ENCODE results near the gene GPR89A. TPM values are rescaled to one million over a fixed set of nuclear protein-coding genes. Genes with fewer than 3 reads are reported as not detected.
"Not testable (repeated sequence)": the region's sequence is repeated elsewhere in the genome, so short reads cannot be mapped to it uniquely, and the experiment has no call there.

The GPR89A gene
- polyA plus RNA-seq, 1 donor = 14.0 TPM

DNA sequence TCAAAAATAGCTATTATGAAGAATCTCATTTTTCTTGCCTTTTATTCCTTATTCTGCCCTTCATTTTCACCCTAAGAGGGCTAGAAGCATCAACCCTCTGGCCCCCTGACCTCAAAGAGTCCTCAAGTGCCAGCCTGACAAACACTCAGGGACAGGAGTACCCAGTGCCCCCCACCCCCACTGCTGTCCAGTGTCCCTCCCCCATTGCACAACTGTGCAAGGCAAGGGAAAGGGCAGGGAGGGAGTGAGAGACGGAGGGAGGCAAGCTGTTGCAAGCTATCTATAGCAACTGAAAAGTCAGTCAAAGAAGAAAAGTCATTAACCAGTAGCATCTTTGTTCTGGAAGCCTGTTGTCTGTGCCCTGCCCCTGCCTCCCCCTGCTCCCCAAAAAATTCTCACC is 78.3 kb downstream of the GPR89A start:
- DNase-seq = not testable (repeated sequence)

DNA sequence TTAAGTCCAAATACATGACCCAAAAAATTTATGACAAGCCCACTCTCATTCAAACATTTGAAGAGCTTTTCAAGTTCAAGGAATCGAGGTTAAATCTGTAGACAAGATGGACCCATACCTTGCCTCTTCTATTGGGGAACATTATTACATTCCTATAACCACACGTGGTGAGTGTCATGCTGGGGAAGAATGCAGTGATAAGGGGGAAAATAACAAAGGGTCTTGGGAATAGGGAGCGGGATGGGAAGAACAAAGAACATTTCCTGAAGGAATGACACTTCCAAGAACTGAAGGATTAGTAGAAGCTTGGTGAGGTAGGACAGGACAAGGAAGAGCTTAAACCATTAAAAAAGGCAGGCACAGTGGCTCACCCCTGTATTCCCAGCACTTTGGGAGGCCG is 80.5 kb downstream of the GPR89A start:
- no peak for DNase-seq

DNA sequence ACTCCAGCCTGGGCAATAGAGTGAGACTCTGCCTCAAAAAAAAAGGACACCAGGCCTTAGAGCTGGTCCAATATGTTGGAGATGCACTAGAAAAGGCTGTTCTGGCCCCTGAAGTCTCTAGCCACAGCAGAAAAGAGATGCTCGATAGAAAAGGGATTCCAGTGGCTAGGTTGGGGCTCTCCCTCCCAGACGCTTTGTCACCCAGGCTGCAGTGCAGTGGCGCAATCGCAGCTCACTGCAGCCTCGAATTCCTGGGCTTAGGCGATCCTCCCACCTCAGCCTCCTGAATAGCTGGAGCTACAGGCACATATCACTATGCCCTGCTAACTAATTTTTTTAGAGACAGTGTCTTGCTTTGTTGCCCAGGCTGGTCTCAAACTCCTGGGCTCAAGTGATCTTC is 81.1 kb downstream of the GPR89A start:
- DNase-seq = no peak

DNA sequence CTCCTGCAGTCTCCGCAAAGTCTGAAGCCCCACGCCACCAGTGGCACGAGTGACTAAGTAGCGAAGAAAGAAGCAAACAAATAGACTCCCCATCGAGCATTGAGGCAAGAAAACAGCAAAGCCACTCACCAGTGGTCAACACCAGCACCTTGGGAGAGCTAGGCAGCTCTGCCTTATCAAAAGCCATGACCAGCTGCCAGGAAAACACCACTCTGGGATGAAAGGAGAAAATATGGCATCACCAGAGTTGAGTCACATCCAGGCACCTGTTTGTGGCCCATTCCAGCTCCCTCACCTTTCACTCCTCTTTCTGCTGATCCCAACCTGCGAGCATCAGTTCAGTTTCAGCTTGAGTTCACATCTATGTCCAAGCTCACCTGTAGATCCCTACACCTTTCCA is 82.1 kb downstream of the GPR89A start:
- no peak for DNase-seq

DNA sequence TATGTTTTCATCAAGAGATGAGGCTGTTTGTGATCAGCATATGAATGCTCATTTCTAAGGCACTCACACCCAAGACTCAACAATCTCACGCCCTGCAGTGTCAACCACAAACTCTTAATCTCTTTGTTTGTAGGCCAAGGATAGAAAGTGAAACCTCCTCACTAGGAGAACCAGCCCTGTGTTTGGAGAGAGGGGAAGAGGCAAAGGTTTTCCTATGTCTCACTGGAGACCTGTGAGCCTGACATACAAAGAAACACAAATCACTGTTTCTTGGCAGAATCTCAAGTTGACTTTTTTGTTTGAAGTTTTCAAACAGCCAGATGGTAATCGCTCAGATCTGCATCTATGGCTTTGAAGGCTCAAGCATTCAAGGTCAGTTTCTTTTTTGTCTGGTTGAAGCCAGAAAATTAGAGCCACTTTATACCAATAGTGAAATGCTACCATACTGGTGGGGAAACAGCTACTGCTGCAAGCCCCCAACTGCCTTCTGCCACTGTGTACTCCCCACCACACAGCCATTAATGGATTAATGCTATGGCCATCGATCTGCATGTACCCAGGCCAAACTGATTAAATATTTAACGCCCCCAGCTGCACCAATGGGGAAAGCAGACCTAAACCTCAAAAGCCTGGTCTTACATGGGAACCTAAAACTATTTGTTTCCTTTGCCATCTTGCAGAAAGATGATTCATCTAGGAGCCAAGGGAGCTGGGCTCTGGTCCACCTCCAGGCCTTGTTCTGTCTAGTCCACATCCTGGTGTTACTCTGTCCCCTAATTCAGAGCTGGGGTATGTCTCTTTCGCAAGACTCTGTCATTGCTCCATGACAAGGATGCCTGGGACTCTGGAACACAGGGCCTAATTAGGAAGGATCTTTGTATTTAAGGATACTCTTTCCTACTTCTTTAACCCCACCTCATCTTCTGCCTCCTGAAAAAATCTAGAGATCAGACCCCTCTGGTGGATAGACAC is 83.1 kb downstream of the GPR89A start:
- DNase-seq = no peak

DNA sequence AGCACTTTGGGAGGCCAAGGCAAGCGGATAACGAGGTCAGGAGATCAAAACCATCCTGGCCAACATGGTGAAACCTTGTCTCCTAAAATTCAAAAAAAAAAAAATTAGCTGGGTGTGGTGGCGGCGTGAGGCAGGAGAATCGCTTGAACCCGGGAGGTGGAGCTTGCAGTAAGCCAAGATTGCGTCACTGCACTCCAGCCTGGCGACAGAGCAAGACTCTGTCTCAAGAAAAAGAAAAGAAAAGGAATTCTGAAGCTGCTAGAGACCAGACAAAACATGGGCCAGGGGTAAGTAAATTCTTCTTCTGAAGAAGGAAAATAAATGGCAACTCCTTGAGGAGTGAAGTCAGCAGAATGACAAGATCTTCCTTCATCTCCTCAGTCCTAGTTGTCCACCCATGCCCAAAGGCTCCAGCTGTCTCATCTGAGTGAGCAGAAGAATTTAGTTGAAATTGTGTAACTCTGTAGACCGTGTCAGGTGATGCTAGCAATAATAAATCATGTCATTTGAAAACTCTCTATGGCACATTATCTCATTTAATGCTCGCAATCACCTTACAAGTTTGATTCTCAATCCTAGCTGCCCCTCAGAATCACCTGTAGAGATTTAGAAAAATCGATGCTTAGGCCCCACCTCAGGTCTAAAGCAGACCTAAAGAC is 85.1 kb downstream of the GPR89A start:
- DNase-seq = no peak

DNA sequence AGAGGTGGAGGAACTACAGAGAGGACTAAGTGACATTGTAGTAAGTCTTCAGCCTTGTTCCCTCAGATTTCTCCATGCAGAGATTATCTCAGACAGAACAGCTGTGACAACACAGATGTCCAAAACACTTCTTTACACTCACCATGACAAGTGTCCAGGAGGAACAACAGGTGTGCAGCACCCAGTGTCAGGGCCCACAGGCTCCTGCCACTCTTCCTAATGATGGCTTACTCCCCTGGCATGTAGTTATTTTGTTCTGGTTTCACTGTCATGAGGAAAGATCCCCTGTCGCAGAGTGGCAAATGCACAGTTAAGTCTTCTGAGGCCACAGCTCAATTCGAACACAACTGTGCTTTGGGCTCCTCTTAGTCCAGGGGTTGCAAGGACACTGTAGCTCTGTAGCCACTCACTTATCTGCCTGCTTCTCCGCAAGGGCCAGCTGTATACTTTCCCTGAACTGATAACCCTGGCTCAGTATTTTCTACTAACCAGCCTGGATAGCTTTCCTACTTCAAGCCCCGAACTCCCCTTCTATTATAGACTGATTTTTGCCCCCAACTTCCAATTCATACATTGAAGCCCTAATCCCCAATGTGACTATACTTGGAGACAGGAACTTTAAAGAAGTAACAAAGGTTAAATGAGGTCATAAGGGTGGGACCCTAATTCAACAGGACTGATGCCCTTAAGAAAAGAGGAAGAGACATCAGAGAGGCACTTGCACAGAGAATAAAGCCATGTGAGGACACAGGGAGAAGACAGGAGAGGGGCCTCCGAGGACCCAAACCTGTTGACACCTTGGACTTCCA is 88.2 kb downstream of the GPR89A start:
- no peak for DNase-seq

DNA sequence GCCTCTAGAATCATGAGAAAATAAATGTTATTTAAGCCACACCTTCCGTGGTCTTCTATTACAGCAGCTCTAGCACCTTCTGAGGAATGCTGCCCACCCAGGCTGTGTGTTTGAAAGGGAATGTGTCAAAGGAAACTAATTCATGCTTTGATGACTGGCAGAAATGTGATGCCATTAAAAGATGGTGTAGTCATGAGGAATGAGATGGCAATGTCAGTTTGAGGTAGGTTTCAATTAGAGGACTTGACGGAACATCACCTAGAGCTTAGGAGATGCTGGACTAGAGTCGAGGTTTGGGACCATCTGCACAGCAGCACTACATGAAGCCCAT is 88.8 kb downstream of the GPR89A start:
- no peak for DNase-seq

DNA sequence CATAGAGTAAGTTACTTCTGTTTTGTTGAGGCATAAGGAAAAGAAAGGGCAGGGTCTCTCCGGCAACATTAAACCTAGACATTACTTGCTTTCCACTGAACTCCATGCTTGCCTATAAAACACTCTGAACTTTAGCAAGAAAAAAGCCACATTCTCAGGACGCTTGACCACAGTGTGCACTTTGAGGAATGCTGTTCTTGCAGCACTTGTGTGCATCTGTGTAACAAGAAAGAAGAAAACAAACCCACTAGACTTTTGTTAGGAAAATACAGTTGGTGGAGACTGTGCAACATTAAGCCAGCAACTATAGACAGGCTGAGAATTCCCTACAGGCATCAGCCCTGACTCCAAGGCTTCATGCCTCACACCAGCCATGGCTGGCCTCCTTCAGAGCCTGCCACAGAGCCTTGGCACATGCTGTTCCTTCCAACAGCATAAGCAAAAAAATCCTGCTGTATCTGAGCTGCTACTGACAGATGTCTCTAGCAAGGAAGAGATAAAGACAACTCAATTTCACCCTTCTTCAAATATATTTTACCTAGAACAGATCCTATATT is 93.6 kb downstream of the GPR89A start:
- DNase-seq = no peak

DNA sequence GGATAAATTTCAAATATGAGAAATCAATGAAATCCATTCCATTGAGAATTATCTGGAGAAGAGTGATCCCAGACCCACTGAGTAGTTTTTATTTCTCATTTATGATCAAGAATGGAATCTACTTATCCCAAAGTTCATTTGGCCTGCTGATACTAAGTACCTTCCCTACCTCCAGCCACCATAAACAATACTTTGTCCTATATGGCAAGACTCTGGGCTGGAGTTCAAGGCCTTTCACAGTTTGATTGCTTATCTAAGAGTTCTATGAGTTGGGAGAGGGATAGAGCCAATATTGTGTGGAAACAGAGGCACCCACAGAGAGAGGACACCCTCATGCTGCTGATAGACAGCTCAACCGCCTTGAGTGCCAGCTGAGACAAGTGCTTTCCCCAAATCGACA is 94.3 kb downstream of the GPR89A start:
- DNase-seq = no peak

DNA sequence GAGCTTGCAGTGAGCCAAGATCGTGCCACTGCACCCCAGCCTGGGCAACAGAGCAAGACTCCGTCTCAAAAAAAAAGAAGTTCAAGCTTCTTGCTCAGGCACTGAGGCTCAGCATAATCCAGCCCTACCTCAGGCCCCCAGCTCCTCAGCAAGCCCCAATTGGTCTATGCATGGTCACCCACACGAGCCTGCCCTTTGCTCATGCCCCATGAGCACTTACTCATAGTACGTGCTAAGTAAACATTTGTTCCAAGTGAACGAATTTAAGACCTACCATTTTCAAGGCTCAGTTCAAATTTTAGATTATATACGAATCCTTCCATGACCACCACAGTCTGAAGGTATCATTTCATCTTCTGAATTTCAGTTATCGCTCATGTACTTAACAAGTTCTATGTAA is 95.0 kb downstream of the GPR89A start:
- DNase-seq = no peak

DNA sequence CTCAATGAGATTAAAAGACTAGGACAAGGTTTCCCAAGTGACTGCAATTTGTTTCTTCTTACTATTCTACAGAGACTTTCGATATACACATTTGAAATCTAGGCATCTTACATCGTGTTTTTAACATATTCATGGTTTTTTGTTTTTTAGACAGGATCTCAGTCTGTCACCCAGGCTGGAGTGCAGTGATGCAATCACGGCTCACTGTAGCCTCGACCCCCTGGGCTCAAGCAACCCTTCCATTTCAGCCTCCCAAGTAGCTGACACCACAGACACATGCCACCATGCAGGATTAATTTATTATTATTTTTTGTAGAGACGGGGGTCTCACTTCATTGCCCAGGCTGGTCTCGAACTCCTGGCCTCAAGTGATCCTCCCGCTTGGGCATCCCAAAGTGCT is 97.8 kb downstream of the GPR89A start:
- DNase-seq = no peak

DNA sequence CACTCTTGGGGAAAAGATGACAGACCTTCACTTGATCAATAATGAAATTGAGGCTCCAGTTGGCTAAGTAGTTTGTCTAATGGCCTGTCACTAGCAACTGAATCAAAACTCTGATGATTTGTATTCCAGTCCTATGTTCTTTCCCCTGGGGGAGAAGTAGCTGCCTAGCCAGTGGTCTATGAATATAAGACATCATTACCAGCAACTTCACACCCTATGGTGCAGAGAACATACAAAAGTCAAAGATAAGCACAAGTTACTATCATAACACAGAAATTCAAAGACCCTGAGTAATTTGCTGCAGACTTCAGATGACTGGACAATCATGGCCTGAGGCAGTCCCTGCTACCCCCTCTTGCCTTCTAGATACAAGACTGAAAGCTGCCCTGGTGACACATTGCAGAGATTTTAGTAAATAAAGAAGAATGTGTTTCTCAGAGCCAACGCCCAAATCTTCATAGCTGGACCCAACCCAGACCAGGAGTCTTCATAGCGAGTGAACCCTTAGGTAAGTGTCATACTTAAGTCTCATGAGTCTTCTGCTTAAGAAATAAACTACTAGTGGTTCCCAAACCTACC is 98.4 kb downstream of the GPR89A start:
- DNase-seq = no peak

DNA sequence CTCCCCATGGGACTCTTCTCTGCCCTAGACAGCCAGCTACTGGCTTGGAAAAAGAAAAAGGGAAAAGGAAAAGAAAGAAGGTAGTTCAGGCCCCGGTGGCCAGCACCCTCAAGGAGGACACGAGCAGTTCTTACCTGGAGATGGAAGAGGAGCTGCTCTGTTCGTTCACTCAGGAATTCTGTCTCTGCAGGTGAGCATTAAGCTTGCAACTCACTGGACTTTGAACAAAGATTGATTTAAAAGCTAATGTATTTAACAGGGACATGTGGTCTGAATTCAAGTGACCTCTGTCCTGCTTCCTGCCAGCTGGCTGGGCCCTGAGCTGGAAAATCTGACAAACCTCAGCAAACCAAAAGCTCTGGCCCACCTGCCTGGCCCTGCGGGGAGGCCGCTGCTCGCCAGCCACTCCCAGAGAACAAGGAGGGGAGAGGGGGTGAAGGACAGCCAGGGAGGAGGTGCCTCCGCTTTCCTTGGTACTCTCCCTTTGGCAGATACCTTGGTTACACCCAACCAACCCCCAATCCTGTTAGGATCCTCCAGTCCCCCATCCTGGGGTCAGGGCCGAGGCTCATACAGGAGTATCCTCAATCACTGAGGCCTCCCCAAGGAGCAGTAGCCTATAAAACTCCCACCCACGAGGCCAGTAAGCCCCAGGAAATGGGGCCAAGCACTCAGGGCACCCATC is 99.5 kb downstream of the GPR89A start, which contains the start of gene PDZK1:
Gene PDZK1, minus strand, starts transcription at position 186 of the 685 bp plus-strand sequence. CDS start 19,347 bp downstream, outside the sequence.
- DNase-seq = peak; percentile 39

DNA sequence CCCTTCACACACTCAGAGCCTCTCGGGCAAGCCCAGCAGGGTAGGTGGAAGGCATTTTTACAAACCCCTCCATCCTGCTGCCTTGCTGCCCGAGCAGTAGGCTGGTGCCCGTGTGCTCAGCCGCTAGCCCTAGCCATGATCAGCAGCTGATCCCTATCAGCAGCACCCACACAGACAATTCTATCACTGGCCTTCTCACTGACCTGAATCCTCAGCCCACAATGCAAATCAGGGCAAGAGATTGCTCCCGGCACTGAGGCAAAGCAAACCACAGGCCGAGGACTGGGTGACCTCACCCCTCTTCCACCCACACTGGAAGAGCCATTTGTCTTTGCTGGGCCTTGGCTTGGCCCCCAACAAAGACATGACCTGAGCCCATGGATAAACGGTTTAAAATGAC is 100.3 kb downstream of the GPR89A start:
- DNase-seq = no peak

DNA sequence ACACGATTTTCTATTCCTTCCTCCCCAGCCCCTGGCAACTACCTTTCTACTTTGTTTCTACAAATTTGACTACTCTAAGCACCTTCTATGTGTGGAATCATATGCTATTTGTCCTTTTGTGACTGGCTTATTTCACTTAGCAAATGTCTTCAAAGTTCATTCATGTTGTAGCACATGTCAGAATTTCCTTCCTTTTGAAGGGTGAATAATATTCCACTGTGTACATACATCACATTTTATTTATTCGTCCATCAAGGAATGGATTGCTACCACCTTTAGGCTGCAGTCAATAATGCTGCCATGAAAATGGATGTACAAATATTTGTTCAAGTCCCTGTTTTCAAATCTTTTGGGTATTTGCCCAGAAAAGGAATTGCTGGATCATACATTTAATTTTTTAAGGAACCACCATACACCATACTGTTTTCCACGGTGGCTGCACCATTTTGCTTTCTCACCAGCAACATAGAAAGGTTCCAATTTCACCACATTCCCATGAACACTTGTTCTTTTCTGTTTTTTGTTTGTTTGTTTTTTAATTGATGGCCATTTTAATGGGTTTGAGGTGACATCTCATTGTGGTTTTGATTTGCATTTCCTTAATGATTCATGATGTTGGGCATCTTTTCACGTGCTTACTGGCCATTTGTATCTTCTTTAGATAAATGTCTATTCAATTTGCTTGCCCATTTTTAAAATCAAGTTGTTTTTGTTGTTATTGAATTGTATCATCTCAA is 102.7 kb downstream of the GPR89A start:
- no peak for DNase-seq

DNA sequence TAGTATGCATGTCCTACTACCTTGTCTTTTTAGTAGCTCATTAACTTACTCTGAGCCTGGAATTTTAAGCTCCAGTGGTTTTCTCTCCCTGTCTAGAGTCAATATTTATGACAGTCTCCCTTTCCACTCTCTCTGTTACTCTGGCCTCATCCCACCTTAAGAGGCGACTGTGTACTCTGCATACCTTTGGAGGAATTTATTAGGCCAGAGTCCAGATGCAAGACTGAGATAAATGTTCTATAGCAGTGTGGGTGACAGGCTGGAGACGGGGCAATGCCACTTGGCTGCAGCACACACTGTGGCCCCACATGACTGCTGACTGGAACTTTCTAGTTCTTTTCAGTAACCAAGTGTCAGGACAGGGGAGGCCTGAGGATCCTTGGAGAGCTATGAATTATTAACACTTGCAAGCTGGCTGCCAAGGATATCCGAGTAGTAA is 103.4 kb downstream of the GPR89A start:
- no peak for DNase-seq

DNA sequence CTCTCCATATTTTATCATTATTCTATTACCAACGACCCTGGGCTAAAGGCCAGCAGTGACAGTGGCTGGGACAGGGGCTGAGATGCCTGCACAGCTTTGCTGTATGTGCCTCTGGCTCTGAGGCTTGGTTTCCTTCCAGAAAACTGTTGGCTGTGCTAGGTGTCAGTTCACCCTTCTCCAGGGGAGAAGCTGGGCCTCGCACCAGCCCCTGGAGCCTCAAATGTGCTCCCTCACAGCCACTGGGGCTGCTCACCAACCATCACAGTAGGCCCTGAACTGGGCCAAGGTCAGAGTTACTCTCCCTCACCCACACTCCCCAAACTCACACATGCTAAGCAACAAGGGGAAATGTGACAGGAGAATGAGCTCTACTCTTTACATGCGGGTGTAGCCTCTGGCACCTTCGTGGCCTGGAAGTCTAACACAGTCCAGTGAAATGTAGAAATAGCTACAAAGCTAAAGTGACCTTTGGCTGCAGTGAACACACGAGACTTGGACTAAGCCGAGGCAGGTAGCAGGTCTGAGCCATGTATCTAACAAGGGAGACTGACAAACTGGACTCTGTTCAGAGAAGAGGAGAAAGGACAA is 106.8 kb downstream of the GPR89A start:
- no peak for DNase-seq

DNA sequence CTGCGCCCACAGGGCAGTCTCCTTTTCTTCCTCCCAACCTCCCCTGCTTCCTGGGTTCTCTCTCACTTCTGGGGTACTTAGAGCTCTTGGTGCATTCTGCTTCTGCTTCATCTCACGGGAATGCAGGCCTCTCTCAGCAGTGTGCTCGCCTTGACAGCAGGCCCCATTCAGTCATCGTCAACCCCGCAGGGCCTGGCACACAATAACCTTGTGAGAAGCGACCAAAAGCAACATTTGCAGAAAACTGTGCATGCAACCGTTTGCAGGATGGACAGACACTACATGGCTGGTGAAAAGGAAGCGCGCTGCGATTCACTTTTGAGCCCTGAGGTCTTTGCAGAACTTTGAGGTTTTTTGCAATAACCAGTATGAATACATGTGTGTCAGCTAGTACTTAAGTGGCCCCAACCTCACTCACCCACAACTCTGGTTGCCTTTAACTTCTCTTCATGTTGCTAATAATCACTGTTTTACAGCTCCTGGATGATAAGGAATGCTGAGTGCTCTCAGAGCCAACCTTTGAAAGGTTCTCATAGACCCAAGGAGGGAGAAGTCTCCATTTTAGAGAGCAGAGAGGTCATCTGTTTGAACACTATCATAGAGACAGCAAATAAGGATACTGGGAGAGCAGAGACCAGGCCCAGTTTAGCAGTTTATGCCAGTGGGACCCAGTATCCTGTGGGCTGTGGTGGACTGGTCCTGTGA is 109.0 kb downstream of the GPR89A start:
- no peak for DNase-seq

DNA sequence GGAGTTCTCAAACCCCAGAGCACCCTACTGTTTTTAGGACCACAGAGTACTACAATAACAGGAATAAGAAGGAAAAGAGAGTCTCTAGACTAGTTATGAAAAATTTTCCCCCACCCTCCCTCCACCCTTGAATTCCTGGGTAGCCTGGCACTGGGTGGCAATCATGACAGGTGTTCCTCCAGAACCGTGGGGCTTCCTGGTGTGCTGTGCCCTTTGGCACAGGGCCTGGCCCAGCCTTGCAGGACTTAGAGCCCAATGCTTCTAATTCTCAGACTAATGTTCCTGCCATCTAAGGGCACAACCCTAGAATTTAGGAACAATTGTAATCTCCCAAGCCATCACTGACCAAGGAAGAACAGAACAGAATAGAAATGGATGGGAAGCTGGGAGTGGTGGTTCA is 110.0 kb downstream of the GPR89A start:
- DNase-seq = no peak
